DMS114 treated with DMSO at 0.1 percent for 48 hours (cell line): ENCODE measurements around the gene PIM3.

Source experiments
- DNase-seq: peaks from one replicate; lab custom pipeline; 2025; ENCODE audit not compliant: unreplicated experiment; lab: John Stamatoyannopoulos, UW

The PIM3 gene

DNA sequence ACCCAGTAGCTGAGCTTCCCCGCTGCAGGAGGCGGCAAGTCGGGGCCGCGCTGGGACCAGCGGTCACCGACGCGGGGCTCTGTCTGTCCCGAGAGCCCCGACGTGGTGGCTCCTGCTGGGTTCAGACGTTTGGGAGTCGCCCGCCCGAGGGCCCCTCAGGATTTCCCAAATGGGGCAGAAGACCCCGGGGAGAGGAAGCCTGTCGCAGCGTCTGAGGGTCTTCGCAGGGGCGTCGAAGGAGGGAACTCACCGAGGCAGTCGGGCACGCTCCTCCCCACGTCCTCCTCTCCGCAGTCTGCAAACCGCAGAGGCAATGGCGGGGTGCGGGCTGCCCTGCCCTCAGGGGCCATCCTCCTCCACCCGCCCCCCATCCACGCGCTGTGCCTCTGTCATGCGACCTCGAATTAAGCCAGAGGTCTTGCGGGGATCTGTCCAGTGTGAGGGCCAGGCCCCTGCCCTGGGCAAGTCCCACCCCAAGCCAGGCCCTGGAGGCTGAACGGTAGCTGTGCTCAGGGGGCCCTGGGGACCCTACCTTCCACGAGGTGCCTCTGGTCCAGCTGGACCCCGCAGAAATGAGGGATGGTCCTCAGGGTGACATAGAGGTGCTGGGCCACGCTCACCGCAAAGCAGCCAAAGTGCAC is 39.5 kb downstream of the PIM3 start:
- no peak for DNase-seq

DNA sequence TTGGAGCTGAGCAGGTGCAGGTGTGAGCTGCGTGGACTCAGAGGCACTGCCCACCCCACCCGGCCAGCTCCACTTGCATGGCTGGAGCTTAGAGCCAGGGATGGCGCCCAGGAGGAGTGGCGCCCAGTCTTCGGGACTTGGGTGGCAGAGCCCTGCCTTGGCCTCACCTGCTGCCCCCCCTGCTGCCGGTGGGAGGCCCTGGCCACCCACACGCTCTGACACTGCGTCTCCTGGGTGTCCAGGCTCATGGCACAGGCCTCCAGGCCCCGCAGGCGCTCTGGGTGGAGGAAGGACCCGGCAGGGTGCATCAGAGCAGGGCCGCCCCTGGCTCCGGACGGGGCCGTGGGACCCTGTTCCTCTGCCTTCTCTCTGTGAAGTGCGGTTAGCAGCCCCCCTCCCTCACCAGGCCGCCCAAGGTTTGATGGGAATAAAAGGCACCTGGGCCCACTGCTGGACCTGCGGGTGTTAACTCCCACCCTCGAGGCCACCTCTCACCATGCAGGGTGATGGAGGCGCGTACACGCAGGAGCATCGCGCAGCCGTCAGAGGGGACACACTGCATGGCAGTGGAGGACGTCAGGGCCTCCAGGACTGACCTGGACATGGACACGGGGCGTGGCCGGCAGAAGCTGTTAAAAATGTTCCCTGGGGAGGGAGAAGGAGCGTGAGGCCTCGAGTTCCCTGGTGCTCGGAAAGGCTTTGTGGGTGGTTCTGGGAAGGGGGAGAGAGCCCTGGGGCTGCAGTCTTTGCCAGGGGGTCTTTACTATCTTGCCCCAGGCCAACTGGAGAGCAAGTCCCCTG is 40.2 kb downstream of the PIM3 start:
- DNase-seq: no peak

DNA sequence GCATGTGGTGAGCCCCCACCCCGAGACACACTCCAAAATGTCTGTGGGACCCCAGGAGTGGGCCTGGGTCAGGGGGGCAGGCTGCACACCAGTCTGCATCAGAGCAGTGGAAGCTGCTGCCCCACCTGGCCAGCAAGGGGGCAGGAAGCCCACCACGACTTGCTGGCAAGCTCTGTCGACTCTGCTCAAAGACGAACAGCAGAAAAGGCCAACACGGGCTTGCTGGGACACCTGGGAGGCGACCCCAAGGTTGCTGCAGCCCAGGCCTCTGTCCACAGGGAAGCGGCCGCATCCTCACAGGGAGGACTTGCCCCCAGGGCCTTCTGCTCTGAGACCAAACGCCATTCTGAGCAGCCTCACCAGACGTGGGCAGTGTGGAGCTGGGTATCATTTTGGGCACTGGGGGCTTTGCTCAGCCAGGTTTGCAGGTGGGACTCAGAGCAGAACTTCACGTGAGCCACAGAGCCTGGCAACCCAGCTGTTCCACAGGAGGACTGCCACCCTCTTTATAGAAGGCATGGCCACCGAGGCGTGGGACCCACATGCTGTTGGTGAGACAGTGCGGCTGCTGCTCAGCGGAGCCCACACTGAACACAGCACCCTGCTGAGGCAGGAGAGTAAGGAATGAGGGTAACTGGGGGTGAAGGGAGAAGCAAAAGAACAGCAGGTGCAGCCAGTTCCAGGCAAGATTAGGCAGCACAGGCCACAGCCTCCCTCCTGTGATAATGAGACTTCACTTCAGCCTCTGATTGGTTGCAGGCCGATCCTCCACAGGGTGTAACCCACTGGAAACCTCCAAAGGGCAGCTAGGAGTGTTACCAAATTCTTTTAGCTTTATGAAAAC is 41.0 kb downstream of the PIM3 start:
- DNase-seq: no peak

DNA sequence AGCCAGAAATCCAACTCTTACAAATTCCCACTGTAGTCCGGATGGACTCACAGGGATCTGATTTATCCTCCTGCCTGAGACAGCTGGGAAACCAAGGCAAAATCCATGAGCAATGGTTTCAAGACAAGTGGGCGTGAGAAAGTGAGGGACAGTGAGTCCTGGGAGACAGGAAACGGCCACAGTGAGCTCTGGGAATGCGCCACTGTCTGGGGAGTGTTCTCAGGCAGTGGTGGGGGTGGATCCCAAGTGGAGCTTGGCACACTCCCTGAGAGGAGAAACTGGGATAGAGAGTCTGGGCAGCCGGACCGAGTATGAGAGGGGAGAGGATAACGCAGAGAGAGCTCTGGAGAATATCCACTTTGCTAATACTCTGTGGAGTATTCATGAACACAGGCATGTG is 42.2 kb downstream of the PIM3 start:
- DNase-seq: no peak

DNA sequence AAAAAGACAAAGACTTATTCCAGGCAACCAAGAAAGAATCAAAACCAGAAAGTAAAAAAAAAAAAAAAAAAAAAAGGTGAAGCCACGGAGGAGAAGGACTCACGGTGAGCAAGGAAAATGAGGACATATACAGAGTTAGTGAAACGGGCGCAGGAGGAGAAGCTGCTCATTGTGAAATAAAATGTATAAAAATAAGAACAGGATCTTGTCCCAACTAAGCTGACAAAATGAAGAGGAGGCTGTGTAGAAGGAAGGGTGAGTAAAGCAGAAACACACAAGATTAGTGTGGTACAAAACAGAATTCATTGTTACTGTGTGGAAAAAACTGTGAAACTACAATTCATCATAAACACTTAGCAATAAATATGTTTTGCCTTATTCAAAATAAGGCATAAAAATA is 44.3 kb downstream of the PIM3 start:
- DNase-seq: no peak

DNA sequence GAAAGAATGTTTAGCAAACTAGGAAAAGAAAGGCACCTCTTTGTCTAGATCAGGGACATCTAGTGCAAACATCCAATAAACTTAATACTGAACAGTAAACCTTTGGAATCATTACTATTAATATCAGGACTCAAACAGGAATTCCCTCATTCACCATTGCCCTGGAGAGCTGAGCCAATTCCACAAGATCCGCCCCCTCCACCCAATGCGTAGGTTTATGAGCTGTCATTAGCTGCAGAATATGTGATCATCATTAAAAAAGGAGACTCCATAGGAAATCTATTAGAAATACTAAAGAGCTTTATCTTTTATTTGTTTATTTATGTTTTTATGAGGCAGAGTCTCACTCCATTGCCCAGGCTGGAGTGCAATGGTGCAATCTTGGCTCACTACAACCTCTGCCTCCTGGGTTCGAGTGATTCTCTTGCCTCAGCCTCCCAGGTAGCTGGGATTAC is 46.5 kb downstream of the PIM3 start:
- DNase-seq: no peak

DNA sequence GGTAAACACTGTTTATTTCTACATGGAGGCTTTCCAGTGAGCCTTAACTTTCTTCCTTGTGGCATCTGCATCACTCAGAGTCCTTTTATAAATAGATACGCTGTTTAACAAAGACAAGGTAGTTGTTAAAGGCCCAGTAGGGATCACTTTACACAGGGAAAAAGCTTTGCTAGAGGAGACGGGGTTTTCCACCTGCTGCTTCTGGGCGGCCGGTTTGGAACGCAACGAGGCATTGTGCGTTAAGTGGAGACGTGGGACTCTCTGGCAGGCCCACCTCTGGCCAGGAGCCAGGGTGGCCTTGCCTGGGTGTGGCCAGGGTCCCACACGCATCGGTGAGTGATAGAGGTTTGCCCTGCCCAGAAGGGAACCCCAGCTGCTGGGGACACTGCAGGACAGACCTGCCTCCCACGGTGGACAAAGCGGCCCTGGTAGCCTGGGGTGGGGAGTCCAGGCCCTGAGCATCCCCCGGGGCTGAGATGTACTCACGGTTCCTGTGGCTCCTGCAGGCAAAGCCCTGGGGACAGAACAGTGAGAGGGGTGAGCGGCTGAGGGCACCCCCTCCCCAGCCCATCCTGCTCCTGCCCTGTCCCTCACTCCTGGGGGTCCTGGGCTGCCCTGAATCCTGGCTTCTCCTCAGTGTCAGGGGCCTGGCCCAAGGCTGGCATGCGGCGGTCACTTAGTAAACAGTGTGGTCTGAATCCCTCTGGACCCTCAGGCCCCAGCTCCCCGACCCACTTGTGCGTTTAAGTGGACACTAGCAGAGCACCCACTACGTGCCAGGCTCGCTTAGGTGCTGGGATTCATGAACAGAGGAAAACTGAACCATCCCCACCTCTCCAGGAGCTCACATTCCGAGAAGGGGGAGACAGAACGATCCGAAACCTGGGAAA is 47.8 kb downstream of the PIM3 start:
- DNase-seq: no peak

DNA sequence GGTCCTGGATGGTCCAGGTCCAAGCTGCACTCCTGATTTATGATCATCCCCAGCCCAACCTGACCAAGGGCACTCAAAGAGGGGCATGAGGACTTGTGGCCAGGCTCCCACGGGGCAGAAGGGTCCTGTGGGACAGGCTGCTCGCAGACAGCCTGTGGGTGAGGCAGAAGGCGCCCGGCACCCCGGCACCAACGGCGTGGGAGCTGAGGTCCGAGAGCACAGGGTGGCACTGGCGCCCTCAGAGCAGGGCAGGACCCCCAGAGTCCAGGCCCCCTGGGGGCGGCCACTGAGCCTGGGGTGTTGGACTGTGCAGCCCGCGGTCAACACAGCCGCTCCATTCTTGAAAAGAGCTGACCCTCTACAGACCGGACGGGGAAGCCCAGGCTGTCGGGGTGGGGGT is 48.7 kb downstream of the PIM3 start:
- no peak for DNase-seq

DNA sequence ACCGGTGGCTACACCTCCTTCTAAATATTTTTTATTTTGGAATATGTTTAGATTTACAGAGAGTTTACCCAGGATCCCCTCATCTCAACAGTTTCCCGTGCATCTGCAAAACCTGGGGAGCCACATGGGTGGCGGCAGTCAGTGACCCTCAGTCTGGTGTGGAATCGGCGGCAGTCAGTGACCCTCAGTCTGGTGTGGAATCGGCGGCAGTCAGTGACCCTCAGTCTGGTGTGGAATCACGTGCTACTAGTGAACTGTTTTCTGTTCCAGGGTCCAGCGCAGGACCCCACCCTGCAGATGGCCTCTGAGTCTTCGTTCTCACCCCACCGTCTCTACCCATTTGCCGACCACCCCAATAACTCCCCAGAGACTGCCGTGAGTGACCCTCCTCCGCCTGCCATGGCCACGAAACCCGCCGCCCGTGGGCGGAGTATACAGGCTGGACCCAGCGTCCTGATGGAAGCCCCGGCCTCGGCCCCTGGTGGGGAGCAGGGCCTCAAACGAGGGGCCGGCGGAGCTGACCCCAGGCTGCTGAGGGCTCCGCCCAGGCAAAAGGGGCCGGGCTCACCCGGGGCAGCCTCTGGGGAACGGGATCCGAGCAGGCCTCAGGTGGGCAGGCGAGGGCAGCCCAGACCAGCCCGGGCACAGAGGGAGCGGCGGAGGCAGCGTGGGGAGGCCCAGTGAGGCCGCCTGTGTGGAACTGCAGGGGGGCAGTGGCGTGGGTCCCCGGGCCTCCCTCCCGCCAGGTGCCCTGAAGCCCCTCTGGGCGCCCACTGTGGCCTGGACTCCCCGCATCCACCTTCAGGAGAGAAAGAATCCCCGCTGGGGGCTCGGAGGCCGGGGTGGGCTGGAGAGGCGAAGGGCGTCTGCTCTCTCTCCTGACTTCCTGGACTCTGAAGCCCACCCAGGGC is 49.4 kb downstream of the PIM3 start:
- DNase-seq: no peak

DNA sequence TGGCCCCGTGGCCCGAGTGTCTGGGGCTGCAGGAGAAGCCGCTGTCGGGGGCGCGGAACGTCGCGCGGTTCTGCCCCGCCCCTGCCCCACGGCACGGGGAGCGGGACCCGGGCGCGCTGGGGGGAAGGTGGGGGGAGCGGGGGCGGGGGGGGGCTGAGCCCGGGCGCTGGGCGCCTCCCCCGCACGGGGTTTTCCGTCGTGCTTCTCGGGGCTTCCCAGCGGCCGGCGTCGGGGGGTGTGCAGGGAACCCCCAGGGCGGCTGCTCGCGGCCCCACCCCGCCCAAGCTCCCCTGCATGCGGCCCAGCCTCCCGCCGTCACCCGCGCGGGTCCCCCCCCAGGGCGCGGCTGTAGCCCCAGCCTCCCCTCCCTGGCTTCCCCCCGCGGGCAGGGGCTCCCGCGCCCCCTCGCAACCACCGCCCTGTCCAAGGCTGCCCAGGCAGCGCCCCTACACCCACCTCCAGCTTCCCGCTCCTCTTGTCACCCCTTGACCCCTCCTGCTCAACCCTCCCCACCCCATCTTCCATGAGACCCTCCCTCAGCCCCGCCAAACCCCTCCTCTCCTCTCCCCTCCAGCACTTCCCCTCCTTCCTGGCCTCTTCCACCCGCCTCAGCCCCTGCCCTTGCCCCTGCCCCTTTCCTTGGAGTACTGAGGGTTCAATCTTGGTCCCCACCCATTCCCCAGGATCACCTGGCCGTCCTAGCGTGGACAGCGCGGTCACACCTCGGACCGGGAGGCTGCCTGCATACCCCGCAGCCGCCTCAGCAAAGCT is 50.3 kb downstream of the PIM3 start:
- no peak for DNase-seq

DNA sequence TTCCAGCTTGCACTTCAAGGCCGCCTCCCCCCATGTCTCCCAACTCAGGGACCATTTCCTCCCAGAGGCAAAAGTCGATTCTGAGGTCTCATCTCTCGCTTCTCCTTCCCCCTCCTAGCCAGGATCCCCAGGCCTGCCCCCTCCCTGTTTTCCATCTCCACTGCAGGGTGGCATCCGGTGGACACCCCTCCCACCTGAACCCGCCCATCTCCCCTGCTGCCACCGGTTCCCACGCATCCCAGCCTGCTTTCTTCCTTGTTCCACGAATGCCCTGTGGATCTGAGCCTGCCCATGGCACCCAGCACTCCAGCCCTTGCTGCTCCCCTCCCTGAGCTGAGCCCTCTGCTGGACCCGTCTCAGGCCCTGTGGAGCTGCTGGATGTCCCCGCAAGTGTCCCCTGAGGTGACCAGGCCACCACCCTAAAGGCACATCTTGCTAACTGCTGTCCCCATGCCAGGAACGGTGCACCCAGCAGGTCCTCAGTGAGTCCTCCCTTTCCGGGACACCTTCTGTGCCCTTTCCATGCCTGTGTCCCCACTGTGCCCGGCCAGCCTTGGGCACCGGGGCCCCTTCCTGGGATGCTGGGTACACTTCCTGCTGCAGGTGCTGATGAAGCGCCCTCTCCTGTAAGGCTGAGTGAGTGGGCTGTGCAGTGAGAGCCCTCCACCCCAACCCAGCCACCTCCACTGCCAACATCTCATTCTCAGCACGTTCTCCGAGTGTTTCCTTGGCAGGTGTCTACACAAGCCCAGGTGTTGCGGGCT is 51.1 kb downstream of the PIM3 start:
- DNase-seq: no peak

DNA sequence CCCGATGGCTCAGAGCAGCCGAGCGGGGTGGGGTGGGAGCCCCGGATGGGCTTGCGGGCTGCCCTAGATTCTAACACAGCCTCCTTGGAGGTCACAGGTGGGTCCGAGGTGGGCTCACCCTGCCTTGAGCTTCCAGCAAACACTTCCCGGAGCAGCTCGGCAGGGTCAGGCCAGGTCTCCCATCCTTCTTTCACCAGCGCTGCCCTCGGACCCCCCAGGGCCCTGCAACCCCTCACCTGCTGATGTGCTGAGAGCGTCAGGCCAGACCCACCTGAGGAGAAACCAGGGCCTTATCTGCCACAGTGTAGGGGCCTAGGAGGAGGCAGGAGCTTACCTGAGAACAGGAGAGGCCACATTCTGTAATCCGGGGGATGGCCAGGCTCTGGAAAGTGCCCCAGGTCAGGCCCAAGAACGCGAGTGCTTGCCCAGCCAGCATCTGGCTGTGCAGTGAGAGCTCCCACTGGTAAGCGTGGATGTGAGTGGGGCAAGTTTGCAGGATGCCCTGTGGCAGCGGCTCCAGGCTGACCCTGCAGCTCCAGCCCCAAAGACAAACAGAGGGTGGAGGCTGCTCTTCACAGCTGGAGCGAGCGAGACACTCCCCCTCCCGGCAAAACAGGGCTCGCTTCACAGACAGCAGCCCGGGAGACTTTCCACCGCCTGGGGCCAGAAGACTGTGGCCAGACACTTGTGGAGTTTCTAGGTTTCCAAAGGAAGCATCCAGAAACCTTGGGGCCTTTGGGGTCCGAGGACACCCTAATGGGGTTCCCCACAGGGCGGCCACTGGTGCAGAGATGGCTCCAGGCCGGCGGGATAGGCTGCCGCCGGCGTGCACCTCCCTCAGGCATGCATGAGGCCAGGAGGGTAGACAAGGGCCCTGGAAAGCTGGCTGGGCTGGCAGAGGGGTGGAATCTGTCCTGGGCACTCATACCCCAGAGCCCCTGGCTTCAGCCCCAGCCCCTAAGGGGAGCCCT is 51.9 kb downstream of the PIM3 start, which contains the start of gene IL17REL:
Gene IL17REL (minus strand): TSS at position 555 of the 971 bp plus-strand sequence. CDS start 119 bp downstream, at position 436.
- no peak for DNase-seq
